A673 (cell line): ENCODE measurements around the gene GRID1. TPM values are rescaled to one million over a fixed set of nuclear protein-coding genes. Genes with fewer than 3 reads are reported as not detected.

Source experiments
- BruUV-seq: library from RNA; stranded (reverse); fragments of 400-500 nt; replicated peaks from 2 replicates; lab custom pipeline; 2021; lab: Mats Ljungman, UMichigan
- CTCF ChIA-PET: fragments of 300-600 bp; sonication (Branson Sonifier 250); formaldehyde crosslinking; loops from one replicate; lab custom pipeline; 2022; ENCODE audit warnings: antibody characterized with exemption; lab: Charles Lee
- POLR2A ChIA-PET: fragments of 300-600 bp; sonication (Branson Sonifier 250); formaldehyde crosslinking; loops from one replicate; lab custom pipeline; 2022; ENCODE audit warnings: antibody characterized with exemption; ENCODE audit not compliant: low non-redundant PET; lab: Charles Lee
- DNase-seq: peaks from one replicate; pipeline ENCODE4 v3.0.0-alpha.2; 2015; ENCODE audit warnings: low spot score
- H3K27ac ChIP-seq: fragments of 200-600 bp; sonication (generic); 2 replicates; pipeline ENCODE4 v1.5.1; 2016; ENCODE audit warnings: mixed run types, low read depth, mild to moderate bottlenecking, mixed read lengths, antibody characterized with exemption, low read length; ENCODE audit not compliant: poor library complexity, severe bottlenecking
- H3K27me3 ChIP-seq: fragments of 200-600 bp; sonication (generic); replicated peaks from 2 replicates; pipeline ENCODE4 v1.6.1; 2017; ENCODE audit warnings: mixed run types, low read depth, mild to moderate bottlenecking, mixed read lengths, antibody characterized with exemption, low read length; ENCODE audit not compliant: insufficient read depth, poor library complexity
- H3K36me3 ChIP-seq: fragments of 200-600 bp; sonication (generic); 2 replicates; pipeline ENCODE4 v1.6.1; 2016; ENCODE audit warnings: mixed run types, mild to moderate bottlenecking, mixed read lengths, antibody characterized with exemption, low read length; ENCODE audit not compliant: insufficient read depth, poor library complexity, severe bottlenecking
- H3K4me1 ChIP-seq: fragments of 200-600 bp; sonication (generic); 2 replicates; pipeline ENCODE4 v1.6.1; 2017; ENCODE audit warnings: mixed run types, mild to moderate bottlenecking, mixed read lengths, antibody characterized with exemption, low read length; ENCODE audit not compliant: insufficient read depth, poor library complexity, severe bottlenecking
- H3K4me3 ChIP-seq: fragments of 200-600 bp; sonication (generic); 2 replicates; pipeline ENCODE4 v1.5.1; 2016; ENCODE audit warnings: low read depth, mixed run types, mild to moderate bottlenecking, mixed read lengths, low read length; ENCODE audit not compliant: poor library complexity, severe bottlenecking
- H3K9me3 ChIP-seq: fragments of 200-600 bp; sonication (generic); 2 replicates; pipeline ENCODE4 v1.6.1; 2016; ENCODE audit warnings: mixed run types, low read depth, mild to moderate bottlenecking, mixed read lengths, antibody characterized with exemption, low read length; ENCODE audit not compliant: poor library complexity, severe bottlenecking
- CTCF ChIP-seq: fragments of 300-800, 200-600 bp; sonication (generic); conservative IDR thresholded peaks from 2 replicates; pipeline ENCODE4 v1.5.1; 2017; ENCODE audit warnings: low read depth, mild to moderate bottlenecking, antibody characterized with exemption, low read length, moderate library complexity, mixed read lengths
- EZH2 ChIP-seq: fragments of 200-600 bp; sonication (generic); IDR thresholded peaks from 2 replicates; pipeline ENCODE4 v1.6.1; 2017; ENCODE audit warnings: borderline replicate concordance, low read depth, mild to moderate bottlenecking, mixed read lengths, antibody characterized with exemption, low read length; ENCODE audit not compliant: poor library complexity, severe bottlenecking
- intact Hi-C: fragments of 100-400 bp; cut with micrococcal nuclease; formaldehyde crosslinking; loops from one replicate; pipeline ENCODE4 v1.10.0; 2022; ENCODE audit not compliant: unreplicated experiment
- total RNA-seq: library from RNA; stranded (reverse); gene quantifications from 2 replicates; pipeline ENCODE4 v1.2.3, GENCODE V29; 2021

The GRID1 gene
- total RNA-seq, 1 experiment from 2014 or later: not detected

GRCh38 chr10:85720931-85721590 lies 645.5 kb downstream of the GRID1 start:
- Histone ChIP-seq H3K36me3 (no peaks in the 10 kb centered on the region), H3K9me3 (no peaks in the 10 kb centered on the region), H3K4me3 (no peak overlapping the region), H3K4me1 (no peaks in the 10 kb centered on the region), H3K27me3 (peaks cover 3% of the 10 kb centered on the region), H3K27ac (no peak overlapping the region)
- no peak for TF ChIP-seq CTCF
- no peak for TF ChIP-seq EZH2
- no peak for DNase-seq
- ChIA-PET POLR2A (no interaction called here), CTCF (no interaction called here)
- BruUV-seq: no TSS peak
- intact Hi-C loops: no loop called here

GRCh38 chr10:85719408-85719807 lies 647.2 kb downstream of the GRID1 start:
- no peaks in the 10 kb centered on the region for H3K36me3 ChIP-seq
- intact Hi-C loops: no loop called here
- no TSS peak for BruUV-seq
- no peak for DNase-seq
- TF ChIP-seq EZH2 (no peak), CTCF (no peak)
- H3K27me3 ChIP-seq: peaks cover 3% of the 10 kb centered on the region
- H3K27ac ChIP-seq: no peak overlapping the region
- H3K4me3 ChIP-seq: no peak overlapping the region
- POLR2A ChIA-PET: no interaction called here
- no peaks in the 10 kb centered on the region for H3K9me3 ChIP-seq
- CTCF ChIA-PET: no interaction called here
- no peaks in the 10 kb centered on the region for H3K4me1 ChIP-seq

- DNase-seq: no peak
- TF ChIP-seq EZH2 (no peak), CTCF (no peak)
- BruUV-seq: no TSS peak
- Histone ChIP-seq H3K36me3 (no peaks in the 10 kb centered on the region), H3K9me3 (no peaks in the 10 kb centered on the region), H3K4me1 (no peaks in the 10 kb centered on the region), H3K4me3 (no peak overlapping the region), H3K27me3 (no peaks in the 10 kb centered on the region), H3K27ac (no peak overlapping the region)
- POLR2A ChIA-PET: no interaction called here
- CTCF ChIA-PET: no interaction called here
- intact Hi-C loops: no loop called here
These were observed 652.7 kb downstream of the GRID1 start for GRCh38 chr10:85713885-85714284.
